GM13977 (cell line): ENCODE results near the gene ODR4.

Experiments used
- DNase-seq: peaks from one replicate; pipeline ENCODE4 v3.0.0; 2012; ENCODE audit warnings: low spot score
- CTCF ChIP-seq: IDR thresholded peaks from 2 replicates; pipeline ENCODE4 v1.5.1; 2012; ENCODE audit warnings: mild to moderate bottlenecking, control low read depth; ENCODE audit not compliant: insufficient read depth; ENCODE audit errors: extremely low read depth, missing control alignments
- in situ Hi-C: fragments of 300-500 bp; cut with MboI; formaldehyde crosslinking; loops from one replicate; pipeline ENCODE4 v1.12.0; 2022; ENCODE audit warnings: low sequenced_read_pairs, low pct_unique_long_range_greater_than_20kb, mixed read lengths, inconsistent platforms; ENCODE audit not compliant: unreplicated experiment

Gene ODR4

DNA sequence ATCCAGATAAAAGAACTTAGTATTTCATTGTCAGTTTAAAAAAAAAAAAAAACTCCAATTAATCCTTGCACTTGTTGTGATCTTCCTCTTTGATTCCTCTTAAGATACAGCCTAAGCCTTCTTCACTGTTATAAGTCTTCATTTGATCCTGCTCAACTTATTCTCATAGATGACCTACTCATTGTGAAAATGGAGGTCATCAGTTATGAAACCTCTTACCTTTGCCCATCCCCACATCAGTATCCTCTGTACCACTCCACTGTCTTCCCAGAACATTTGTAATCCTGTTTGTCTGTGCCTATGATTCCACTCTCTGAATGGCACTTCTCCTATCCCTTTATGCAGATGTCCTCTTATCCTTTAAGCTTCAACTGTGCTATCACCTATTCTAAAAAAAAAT, 28.0 kb downstream of the ODR4 start:
- DNase-seq, result no peak
- in situ Hi-C loops, result no loop called here

DNA sequence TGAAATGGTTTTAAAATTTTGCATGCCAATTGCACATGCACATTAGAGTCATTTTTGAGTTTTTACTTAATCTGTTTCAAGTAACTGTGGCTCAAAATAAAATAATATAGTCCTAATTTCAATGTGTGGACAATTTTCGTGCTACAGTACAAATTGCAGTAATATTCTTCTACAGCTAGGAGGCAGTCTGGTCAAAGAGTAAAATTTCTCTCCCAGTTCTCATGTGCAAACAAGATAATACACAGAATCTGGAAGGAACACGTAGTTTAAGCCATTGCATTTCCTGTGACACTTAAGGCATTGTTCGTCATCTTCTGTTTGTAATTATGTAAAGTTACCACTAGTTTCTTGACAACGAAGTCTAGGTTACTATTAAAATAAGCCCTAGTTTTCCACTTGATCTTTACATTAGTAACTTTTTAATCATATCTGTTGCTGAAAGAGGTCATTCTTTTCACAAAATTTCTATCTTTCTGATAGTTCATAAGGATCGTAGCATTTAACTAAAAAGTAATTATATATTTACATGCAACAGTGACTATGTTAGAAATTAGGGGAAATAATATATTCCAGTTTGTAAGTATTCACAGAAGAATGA, 28.9 kb downstream of the ODR4 start:
- peak; percentile 65 for TF ChIP-seq CTCF
- peak; percentile 48 for DNase-seq
- in situ Hi-C loops, result no loop called here

More for the DNA sequence above, 28.0 kb downstream of the ODR4 start:
- no peak for TF ChIP-seq CTCF

DNA sequence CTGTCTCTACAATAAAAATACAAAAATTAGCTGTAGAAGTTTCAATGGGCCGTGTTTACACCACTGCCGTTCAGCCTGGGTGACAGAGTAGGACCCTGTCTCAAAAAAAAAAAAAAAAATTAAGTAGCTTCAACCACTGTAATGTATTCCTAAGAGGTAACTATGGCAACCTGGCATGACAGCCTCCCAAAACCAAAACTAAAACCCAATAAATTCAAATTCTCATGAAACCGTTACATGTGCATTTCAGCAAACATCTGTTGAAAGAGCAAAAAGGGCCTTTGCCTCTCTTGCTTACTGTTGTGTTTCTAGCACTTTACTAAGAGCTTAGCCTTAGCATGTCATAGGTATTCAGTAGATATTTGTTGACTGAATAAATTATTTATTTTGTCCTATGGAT, 33.5 kb downstream of the ODR4 start:
- DNase-seq, result peak; percentile 36
- in situ Hi-C loops, result no loop called here
- no peak for TF ChIP-seq CTCF

GRCh38 chr1:186413319-186413718, 37.7 kb downstream of the ODR4 start:
- in situ Hi-C loops, result no loop called here
- no peak for DNase-seq
- no peak for TF ChIP-seq CTCF

DNA sequence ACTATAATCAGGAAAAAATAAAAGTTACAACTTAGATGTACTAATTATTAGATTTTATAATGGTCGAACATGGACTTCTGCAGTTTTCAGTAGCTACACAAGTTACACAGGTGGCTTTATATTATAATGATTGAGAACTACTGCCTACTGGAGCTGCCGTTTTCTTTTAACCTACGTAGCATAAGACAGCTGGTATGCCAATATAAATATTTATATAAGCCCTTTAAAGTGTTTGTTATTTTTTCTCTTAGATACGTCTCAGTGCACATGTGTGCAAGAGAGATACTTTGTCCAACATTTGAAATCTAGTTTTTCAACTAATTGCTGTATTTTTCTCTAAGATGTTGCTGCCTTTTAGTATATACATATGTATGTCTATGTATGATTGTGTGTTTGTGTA, 42.9 kb downstream of the ODR4 start:
- in situ Hi-C loops, result no loop called here
- DNase-seq, result no peak

GRCh38 chr1:186420311-186420710, 44.7 kb downstream of the ODR4 start:
- no peak for TF ChIP-seq CTCF
- DNase-seq, result no peak
- in situ Hi-C loops, result no loop called here

More for the DNA sequence above, 42.9 kb downstream of the ODR4 start:
- no peak for TF ChIP-seq CTCF
